Subcutaneous adipose tissue (tissue), 4 donors: ENCODE measurements around the gene MINDY4B. TPM values are rescaled to one million over a fixed set of nuclear protein-coding genes. Genes with fewer than 3 reads are reported as not detected.

Experiments
- total RNA-seq, 4 donors: library from RNA; depleted of rRNA; stranded (reverse); fragments of >200 nt; gene quantifications; one replicate each; pipeline ENCODE4 v1.1.0, GENCODE V29; 2016
- TF ChIP-seq, protein P1 (sequence below): fragments of 450-650 bp; IDR thresholded peaks from one replicate; pipeline ENCODE4 v1.5.1; 2016; ENCODE audit warnings: low read depth, mild to moderate bottlenecking, control low read depth, antibody characterized with exemption, moderate library complexity

Gene MINDY4B
- total RNA-seq, 4 donors from 2014 or later, result not detected

DNA sequence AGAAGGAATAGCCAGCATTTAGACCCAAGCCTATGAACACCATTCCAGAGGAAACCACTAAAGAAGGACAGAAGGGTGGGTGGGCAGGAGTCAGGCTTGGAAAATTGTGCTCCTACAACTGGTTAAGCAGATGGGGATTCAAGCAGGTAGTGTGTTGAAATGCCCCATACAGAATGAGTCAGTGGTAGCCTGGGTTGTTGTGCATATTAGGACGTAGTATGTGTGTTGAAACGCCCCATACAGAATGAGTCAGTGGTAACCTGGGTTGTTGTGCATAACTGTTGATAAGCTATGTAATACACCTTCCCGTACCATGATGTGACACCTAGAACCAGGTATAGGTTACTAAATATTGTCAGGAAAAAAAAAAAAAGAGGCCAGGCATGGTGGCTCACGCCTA is 34.0 kb downstream of the MINDY4B start:
- TF ChIP-seq, protein P1, sequence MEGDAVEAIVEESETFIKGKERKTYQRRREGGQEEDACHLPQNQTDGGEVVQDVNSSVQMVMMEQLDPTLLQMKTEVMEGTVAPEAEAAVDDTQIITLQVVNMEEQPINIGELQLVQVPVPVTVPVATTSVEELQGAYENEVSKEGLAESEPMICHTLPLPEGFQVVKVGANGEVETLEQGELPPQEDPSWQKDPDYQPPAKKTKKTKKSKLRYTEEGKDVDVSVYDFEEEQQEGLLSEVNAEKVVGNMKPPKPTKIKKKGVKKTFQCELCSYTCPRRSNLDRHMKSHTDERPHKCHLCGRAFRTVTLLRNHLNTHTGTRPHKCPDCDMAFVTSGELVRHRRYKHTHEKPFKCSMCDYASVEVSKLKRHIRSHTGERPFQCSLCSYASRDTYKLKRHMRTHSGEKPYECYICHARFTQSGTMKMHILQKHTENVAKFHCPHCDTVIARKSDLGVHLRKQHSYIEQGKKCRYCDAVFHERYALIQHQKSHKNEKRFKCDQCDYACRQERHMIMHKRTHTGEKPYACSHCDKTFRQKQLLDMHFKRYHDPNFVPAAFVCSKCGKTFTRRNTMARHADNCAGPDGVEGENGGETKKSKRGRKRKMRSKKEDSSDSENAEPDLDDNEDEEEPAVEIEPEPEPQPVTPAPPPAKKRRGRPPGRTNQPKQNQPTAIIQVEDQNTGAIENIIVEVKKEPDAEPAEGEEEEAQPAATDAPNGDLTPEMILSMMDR, result no peak

DNA sequence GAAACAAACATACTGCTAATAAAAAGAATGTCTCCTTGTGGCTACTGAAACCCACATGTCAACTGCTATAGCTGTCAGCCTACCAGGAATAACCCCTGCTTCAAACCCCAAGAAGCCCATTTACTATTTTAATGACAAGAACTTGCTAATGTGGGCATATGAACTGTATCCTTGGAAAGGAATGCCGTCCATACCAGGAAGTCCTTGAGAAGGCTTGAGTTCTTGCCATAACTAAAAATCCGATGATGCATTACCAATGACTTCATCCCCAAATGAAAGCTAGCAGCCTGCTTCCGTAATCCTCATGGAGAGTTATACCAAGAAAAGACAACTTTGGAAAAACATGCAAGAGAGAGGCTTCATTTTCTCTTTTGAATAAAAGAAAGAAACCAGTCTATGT is 34.8 kb downstream of the MINDY4B start:
- TF ChIP-seq, protein P1, result no peak

DNA sequence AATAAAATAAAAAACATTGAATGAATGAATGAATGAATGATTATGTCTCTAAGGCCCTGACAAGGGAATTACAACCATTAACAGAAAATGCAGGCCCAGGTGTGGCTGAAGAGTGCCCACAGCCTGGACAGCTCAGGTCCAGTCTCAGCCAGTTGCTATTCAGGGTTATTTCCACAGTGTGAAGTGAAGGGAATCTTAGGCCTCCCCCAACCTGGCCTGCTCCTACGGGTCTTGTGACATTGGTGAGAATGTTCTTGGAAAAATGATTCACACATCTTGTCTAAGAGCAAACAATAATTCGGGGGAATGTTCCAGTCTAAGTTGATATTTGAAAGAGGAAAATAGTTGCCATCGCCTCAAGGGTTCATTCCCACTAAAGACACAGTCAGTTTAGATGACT is 37.0 kb downstream of the MINDY4B start:
- TF ChIP-seq, protein P1, result no peak

DNA sequence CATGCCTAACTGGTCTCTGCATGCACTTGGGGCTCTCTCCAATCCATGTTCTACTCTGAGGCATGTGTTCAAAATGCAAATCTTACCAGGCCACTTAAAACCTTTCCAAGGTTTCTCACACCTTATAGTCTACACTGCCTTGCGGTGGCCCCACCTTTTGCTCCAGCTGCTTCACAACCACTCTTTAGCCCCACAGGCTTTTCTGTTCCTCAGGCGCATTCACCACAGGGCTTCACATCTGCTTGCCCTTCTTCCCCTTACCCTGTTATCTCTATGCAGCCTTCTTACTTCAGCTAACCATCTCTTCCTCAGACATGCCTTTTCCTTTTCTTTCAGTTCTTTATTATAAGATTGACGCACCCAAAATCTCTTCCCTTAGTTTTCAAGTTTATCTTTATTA is 37.8 kb downstream of the MINDY4B start:
- TF ChIP-seq, protein P1, result no peak

DNA sequence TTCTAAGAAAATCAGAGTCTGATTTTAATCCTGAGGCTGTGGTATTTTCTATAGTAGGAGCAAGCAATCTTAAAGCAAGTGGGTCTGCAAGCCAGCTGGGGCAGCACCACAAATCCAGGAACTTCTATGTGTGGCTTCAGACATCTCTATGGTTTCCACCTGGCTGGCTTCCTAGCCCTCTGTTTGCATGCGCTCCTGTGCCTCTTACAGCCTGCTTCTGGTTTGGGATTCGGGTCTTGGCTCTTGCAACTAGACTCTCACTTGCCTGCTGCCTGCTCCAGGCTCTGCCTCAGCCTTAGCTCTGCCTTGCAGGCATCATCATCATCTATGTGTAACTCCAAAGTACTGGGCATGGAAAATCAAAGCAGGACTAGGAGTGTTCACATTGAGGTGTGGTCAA is 43.4 kb downstream of the MINDY4B start:
- TF ChIP-seq, protein P1, result no peak

DNA sequence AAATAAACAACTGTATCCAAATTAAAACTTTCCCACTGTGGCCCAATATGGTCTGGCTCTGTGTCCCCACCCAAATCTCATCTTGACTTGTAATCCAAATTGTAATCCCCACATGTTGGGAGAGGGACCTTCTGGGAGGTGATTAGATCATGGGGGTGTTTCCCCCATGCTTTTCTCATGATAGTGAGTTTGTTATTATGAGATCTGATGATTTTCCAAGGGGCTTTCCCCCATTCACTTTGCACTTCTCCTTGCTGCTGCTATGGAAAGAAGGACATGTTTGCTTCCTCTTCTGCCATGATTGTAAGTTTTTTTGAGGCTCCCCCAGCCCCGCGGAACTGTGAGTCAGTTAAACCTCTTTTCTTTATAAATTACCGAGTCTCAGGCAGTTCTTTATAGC is 55.0 kb downstream of the MINDY4B start:
- TF ChIP-seq, protein P1, result no peak

DNA sequence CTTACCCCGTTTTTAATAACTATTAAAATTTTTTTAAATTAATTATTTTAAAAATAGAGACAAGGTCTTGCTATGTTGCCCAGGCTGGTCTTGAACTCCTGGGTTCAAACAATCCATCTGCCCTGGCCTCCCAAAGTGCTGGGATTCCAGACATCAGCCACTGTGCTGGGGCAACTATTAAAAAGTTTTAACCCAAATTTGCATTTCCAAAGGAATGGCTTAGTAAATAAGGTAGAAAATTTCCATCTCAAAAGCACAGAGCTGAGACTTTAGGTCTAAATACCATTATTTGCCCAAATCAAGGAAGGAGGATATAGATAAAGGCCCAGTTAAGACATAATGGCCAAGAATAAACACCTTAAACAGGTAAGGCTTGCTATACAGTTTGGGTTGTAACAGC is 56.4 kb downstream of the MINDY4B start:
- TF ChIP-seq, protein P1, result no peak
